HepG2 (cell line): ENCODE results near the gene TIMM13. TPM values are rescaled to one million over a fixed set of nuclear protein-coding genes. Genes with fewer than 3 reads are reported as not detected.

Experiments used
- ARID3A ChIP-seq: IDR thresholded peaks from 2 replicates; pipeline ENCODE4 v1.6.1; 2012; ENCODE audit warnings: low read depth, low read length, improper control_type of control experiment
- ARID5B ChIP-seq: IDR thresholded peaks from 2 replicates; pipeline ENCODE4 v1.4.0; 2020; ENCODE audit warnings: mild to moderate bottlenecking, missing genetic modification reagents
- HOXA5 ChIP-seq: sonication (generic); formaldehyde crosslinking; IDR thresholded peaks from 2 replicates; pipeline ENCODE4 v1.4.0; 2020; ENCODE audit warnings: missing genetic modification reagents
- MEF2D ChIP-seq: sonication (generic); formaldehyde crosslinking; IDR thresholded peaks from 2 replicates; pipeline ENCODE4 v1.5.1; 2020; ENCODE audit warnings: mild to moderate bottlenecking, missing genetic modification reagents
- MXI1 ChIP-seq: IDR thresholded peaks from 3 replicates; pipeline ENCODE4 v1.6.1; 2012; ENCODE audit warnings: low read depth, low read length, inconsistent platforms, borderline replicate concordance
- POLR2AphosphoS2 ChIP-seq: IDR thresholded peaks from 2 replicates; pipeline ENCODE4 v1.6.1; 2011; ENCODE audit warnings: low read depth, low read length, improper control_type of control experiment
- SMYD3 ChIP-seq: sonication (generic); formaldehyde crosslinking; IDR thresholded peaks from 2 replicates; pipeline ENCODE4 v1.8.1; 2023; ENCODE audit warnings: mild to moderate bottlenecking, missing genetic modification reagents
- SP5 ChIP-seq: IDR thresholded peaks from 2 replicates; pipeline ENCODE4 v1.6.1; 2016; ENCODE audit warnings: low read depth, borderline replicate concordance
- THRA ChIP-seq: sonication (generic); formaldehyde crosslinking; IDR thresholded peaks from 2 replicates; pipeline ENCODE4 v1.4.0; 2020; ENCODE audit warnings: missing genetic modification reagents, borderline replicate concordance
- TOE1 ChIP-seq: sonication (generic); formaldehyde crosslinking; IDR thresholded peaks from 2 replicates; pipeline ENCODE4 v1.4.0; 2020; ENCODE audit warnings: mild to moderate bottlenecking, missing genetic modification reagents
- ZBTB37 ChIP-seq: sonication (generic); formaldehyde crosslinking; IDR thresholded peaks from 2 replicates; pipeline ENCODE4 v1.4.0; 2020; ENCODE audit warnings: mild to moderate bottlenecking, missing genetic modification reagents
- ZFP1 ChIP-seq: IDR thresholded peaks from 2 replicates; pipeline ENCODE4 v1.6.1; 2016
- ZNF138 ChIP-seq: sonication (generic); formaldehyde crosslinking; IDR thresholded peaks from 2 replicates; pipeline ENCODE4 v1.5.0; 2020; ENCODE audit warnings: mild to moderate bottlenecking, low read depth, missing genetic modification reagents
- ZNF17 ChIP-seq: sonication (generic); formaldehyde crosslinking; IDR thresholded peaks from 2 replicates; pipeline ENCODE4 v1.5.0; 2020; ENCODE audit warnings: mild to moderate bottlenecking, missing genetic modification reagents
- ZNF274 ChIP-seq: sonication (generic); formaldehyde crosslinking; IDR thresholded peaks from 2 replicates; pipeline ENCODE4 v1.5.1; 2020; ENCODE audit warnings: mild to moderate bottlenecking, missing genetic modification reagents
- ZNF329 ChIP-seq: sonication (generic); formaldehyde crosslinking; IDR thresholded peaks from 2 replicates; pipeline ENCODE4 v1.9.0; 2021; ENCODE audit warnings: low read depth, mild to moderate bottlenecking, missing genetic modification reagents
- ZNF543 ChIP-seq: sonication (generic); formaldehyde crosslinking; IDR thresholded peaks from 2 replicates; pipeline ENCODE4 v1.4.0; 2020; ENCODE audit warnings: mild to moderate bottlenecking, missing genetic modification reagents
- ZNF710 ChIP-seq: sonication (generic); formaldehyde crosslinking; IDR thresholded peaks from 2 replicates; pipeline ENCODE4 v1.5.0; 2020; ENCODE audit warnings: mild to moderate bottlenecking, missing genetic modification reagents, borderline replicate concordance
- ZSCAN9 ChIP-seq: IDR thresholded peaks from 2 replicates; pipeline ENCODE4 v1.6.1; 2016; ENCODE audit warnings: borderline replicate concordance
- polyA plus RNA-seq, 8 experiments: library from polyadenylated mRNA; depleted of rRNA in 3 of 8; stranded (reverse) in 7 of 8; unstranded in 1 of 8; fragments of >200 nt; fragmentation: Illumina TruSeq in 4 of 8; extraction: Trizol in 4 of 8; gene quantifications; 2 replicates each; pipeline versions ENCODE4 v1.2.1 to v1.2.3, GENCODE V29; 2011 to 2016; ENCODE audit warnings: low read depth in 4 of 8, missing spikeins in 1 of 8, mixed read lengths in 1 of 8; ENCODE audit not compliant: insufficient read depth in 1 of 8
- total RNA-seq, 5 experiments: library from RNA; depleted of rRNA; stranded (reverse); fragments of >200 nt; fragmentation: Illumina TruSeq; extraction: Trizol; gene quantifications; 2 replicates each; pipeline ENCODE4 v1.2.3, GENCODE V29; 2016; ENCODE audit warnings: low read depth in 1 of 5

The TIMM13 gene
- total and polyA plus RNA-seq, 2 of the 13 experiments (the other 11 are each of a cell fraction or from before 2014, with no cell fraction given) = 48.4 to 108 TPM

- no peak for TF ChIP-seq ZNF138 (CRISPR knock-in tag)
- no peak for TF ChIP-seq ZNF543 (CRISPR knock-in tag)
- TF ChIP-seq POLR2AphosphoS2 = 0 out of 2 replicates have a peak, but pooled peaks have one; percentile 54
- TF ChIP-seq ARID3A = no peak
- TF ChIP-seq SMYD3 (CRISPR knock-in tag) = no peak
- no peak for TF ChIP-seq ZNF17
- TF ChIP-seq ARID5B (CRISPR knock-in tag) = peak; percentile 78
- TF ChIP-seq ZBTB37 (CRISPR knock-in tag) = no peak
- no peak for TF ChIP-seq ZNF274 (CRISPR knock-in tag)
- no peak; the same call in 1 of the 2 replicates for TF ChIP-seq HOXA5 (CRISPR knock-in tag)
- no peak for TF ChIP-seq ZNF329 (CRISPR knock-in tag)
- TF ChIP-seq MEF2D = peak; percentile 64; the same call in 1 of the 2 replicates
- TF ChIP-seq MXI1 = no peak; the same call in 2 of the 3 replicates
- peak; percentile 72; the same call in 1 of the 2 replicates for TF ChIP-seq ZFP1
- peak; percentile 71; the same call in 1 of the 2 replicates for TF ChIP-seq ZSCAN9 (CRISPR knock-in tag)
- TF ChIP-seq ZNF710 (CRISPR knock-in tag) = peak; percentile 78; the same call in 1 of the 2 replicates
- TF ChIP-seq THRA (CRISPR knock-in tag) = peak; percentile 66
- TF ChIP-seq TOE1 (CRISPR knock-in tag) = no peak
- TF ChIP-seq SP5 (CRISPR knock-in tag) = peak; percentile 91
Observed at GRCh38 chr19:2416321-2417097, 10.9 kb downstream of the TIMM13 start (continued).
